T follicular helper cell (primary cell): ENCODE measurements around the gene DNAJA1.
A peak's percentile ranks its signal among the peaks of the same experiment; 100 is the strongest.
"Not testable (repeated sequence)": the region's sequence is repeated elsewhere in the genome, so short reads cannot be mapped to it uniquely, and the experiment has no call there.

Source experiments
- DNase-seq: peaks from one replicate; pipeline ENCODE4 v3.0.0-alpha.2; 2020; ENCODE audit warnings: low read depth
- total RNA-seq, 2 experiments: gene quantifications; one replicate each; lab custom pipeline; 2026; lab: John Stamatoyannopoulos, UW

DNAJA1 gene
- total RNA-seq = 161 to 780 reads per million in 2 experiments

GRCh38 chr9:33024966-33025571 is at the start of gene DNAJA1:
Gene DNAJA1, plus strand, starts transcription at chr9:33025273. Its CDS starts 1,212 bp downstream, at chr9:33026485.
- DNase-seq = peak; percentile 92

DNA sequence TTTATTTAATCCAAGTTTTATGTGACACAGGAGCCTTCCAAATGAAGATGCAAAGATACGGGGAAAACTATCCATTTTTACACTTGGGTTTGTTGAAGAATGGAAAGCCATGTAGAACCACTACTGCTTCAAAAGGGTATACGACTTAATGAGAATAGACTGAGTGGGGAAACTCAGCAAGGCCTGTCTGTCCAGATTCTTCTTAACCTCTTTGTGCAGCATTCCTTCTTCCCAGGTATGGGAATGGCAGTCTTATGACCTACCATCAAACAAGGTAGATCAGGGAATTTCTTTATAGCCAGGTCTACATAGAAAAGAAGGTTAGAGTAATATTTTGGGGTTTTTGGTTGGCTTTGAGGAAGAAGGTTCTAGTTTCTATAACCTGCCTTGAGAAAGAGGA is 47.0 kb upstream of the DNAJA1 start:
- DNase-seq = no peak

DNA sequence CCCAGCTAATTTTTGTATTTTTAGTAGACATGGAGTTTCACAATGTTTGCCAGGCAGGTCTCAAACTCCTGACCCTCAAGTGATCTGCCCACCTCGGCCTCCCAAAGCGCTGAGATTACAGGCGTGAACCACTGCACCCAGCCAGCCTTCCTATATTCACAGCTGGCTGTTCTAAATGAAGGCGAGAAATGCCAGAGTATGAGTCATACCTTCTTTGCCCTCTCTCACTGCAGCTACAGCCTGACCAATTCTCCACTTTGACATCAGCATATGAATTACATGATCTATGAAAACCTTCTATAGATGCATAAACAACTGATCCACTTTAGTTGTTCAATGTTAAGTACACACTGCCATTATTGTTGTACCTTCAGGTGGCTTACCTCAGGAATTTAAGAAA is 38.1 kb upstream of the DNAJA1 start:
- no peak for DNase-seq

GRCh38 chr9:32989660-32990059 is 35.4 kb upstream of the DNAJA1 start:
- no peak for DNase-seq

DNA sequence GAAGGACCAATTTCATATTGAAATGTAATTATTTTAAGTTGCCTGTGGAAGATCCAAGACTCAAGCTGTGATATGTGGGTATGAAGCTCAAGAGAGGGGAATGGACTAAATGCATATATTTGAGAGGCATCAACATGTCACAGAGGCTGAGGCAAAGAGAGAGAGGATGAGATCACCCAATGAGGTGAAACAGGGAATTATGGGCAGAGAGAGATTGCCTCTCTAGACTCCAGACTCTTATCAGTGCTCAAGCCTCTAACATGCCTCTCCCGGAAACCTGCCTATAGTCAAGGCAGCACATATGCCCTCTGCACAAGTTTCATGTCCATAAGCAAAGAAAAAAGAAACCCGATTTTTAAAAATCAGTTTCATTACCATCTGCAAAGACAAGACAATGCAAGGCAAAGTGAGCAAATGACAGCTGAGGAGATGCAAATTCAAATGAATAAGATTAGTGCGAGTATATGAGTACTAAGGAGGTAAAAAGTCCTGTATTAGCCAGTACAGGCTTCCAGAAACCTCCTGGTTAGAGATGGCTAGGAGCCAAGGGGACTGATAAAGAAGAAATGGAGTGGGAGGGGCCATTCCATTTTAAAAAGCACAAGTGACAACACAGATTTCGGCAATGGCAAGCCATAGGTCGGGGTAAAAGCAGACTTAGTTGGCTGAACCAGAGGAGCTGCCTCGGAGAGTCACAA is 33.0 kb upstream of the DNAJA1 start:
- no peak for DNase-seq

GRCh38 chr9:32992595-32993238 is 32.4 kb upstream of the DNAJA1 start:
- DNase-seq = no peak

- DNase-seq = not testable (repeated sequence)
Observed at GRCh38 chr9:33000682-33001055, 24.4 kb upstream of the DNAJA1 start.

DNA sequence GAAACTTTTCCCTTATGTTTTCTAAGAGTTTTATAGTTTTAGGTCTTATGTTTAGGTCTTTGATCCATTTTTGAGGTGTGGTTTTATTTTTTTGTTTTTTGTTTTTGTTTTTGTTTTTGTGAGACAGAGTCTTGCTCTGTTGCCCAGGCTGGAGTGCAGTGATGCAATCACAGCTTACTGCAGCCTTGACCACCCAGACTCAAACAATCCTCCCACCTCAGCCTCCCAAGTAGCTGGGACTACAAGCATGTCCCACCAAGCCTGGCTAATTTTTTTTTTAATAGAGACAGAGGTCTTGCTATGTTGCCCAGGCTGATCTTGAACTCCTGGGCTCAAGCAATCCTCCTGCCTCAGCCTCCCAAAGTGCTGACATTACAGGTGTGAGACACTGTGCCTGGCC is 19.7 kb upstream of the DNAJA1 start:
- DNase-seq = not testable (repeated sequence)

DNA sequence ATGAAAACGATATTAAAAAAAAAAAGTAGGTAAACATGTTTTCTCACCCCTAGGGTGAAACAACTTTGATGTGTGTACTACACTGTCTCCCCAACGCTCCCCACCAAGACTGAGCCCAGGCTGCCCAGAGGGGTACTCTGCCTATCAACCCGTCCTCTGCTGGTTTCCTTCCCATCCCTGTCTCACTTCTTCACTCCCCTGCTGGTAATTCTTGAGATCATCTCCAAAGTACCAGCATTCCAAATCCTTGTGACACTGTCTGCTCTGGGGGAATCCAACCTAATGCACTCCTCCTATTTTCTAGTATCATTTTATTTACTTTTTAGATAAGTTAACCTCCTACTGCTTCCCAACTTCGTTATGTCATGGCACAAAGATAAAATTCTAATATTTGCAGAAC is 17.3 kb upstream of the DNAJA1 start:
- DNase-seq = no peak

- DNase-seq = no peak
Observed at GRCh38 chr9:33011831-33012230, 13.2 kb upstream of the DNAJA1 start.

DNA sequence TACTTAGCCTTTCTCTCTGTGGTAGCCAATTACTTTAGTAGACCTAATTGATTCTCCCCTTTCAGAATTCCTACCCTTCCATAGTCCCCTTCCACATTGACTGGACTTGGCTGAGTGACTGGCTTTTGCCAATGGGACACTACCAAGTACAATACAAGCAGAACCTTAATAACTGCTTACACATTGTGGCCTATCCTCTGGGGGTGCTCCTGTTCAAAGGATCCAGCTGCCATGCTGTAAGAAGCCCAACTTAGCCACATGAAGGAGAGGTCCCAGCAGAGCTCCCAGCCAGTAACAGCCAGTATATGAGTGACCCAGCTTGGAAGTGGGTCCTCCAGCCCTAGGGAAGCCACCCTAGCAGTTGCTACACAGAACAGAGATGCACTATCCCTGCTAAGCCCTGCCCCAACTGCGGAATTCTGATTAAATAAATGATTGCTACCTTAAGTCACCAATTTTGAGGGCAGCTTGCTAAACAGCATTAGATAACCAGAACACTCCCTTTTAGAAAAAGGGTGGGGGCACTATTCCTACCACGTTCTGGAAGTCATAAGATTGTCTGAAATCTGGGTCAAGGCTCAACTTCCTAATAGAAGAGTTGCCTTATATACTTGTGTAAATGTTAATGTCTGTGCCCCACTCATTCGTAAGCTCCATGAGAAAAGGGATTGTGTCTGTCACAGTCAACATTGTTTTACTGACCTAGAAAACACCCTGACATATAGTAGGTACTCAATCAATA is 12.6 kb upstream of the DNAJA1 start:
- no peak for DNase-seq

GRCh38 chr9:33013962-33014664 is 11.0 kb upstream of the DNAJA1 start:
- DNase-seq = no peak

DNA sequence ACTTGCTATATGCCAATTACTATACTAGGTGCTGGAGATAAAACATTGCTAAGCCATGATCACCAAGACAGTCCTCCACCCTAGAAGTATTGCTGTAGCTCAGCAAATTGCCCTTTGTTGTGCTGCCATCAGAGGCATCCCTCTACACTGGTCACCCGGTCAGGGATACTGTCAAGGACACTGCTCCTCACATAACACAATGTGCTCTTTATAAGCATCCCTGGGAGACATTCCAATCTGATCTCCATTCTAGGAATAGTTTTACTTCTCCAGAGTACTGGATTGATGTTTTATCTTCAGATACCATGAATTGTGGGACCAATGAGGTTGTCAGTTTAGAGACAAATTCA is 10.4 kb upstream of the DNAJA1 start:
- no peak for DNase-seq

- DNase-seq = no peak
Observed at GRCh38 chr9:33017283-33018041, 7.6 kb upstream of the DNAJA1 start.

- DNase-seq = no peak
Observed at GRCh38 chr9:33019797-33020196, 5.3 kb upstream of the DNAJA1 start.

DNA sequence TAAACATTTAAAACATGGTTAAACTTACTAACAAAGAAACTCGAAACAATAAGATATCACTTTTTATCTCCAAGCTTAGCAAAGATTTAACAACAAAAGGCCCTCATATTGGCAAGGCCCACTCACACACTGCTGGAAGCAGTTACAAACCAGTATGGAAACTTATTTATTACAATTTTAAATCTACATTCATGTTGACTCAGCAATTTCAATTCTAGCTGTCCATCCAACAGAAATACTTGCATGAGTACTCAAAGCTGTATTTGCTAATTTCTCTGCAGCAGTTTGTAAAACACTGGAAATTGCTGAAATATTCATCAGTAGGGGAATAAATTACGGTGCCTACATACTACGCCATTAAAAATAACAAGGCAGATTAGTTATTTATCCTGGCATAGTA is 2.8 kb upstream of the DNAJA1 start:
- DNase-seq = no peak

GRCh38 chr9:33022755-33023154 is 2.3 kb upstream of the DNAJA1 start:
- DNase-seq = no peak

- DNase-seq = no peak
Observed at GRCh38 chr9:33023661-33024060, 1.4 kb upstream of the DNAJA1 start.

- DNase-seq = no peak
Observed at GRCh38 chr9:33024126-33024965, 727 bp upstream of the DNAJA1 start.

- peak; percentile 65 for DNase-seq
Observed at GRCh38 chr9:33025572-33026342, 684 bp downstream of the DNAJA1 start.
